Gastrocnemius medialis (tissue), 4 donors: Measurements from ENCODE around the gene FCRL3.

ENCODE experiments used
- CTCF ChIP-seq, 5 experiments: fragments of 450-650 bp in 3 of 5; fragments of 200-600 bp in 2 of 5; sonication (generic) in 2 of 5; IDR thresholded peaks in 4 of 5; conservative IDR thresholded peaks in 1 of 5; 1 replicate in 4 of 5; 2 replicates in 1 of 5; pipeline ENCODE4 v1.5.1; 2016 to 2019; ENCODE audit warnings: antibody characterized with exemption in 5 of 5, mild to moderate bottlenecking in 3 of 5, moderate library complexity in 3 of 5
- POLR2A ChIP-seq, 2 donors: fragments of 450-650 bp; IDR thresholded peaks; one replicate each; pipeline ENCODE4 v1.6.1; 2017; ENCODE audit warnings: antibody characterized with exemption in 2 of 2, mild to moderate bottlenecking in 2 of 2, moderate library complexity in 2 of 2

GRCh38 chr1:157696966-157697628 is 3.5 kb downstream of the FCRL3 start:
- no peak for TF ChIP-seq CTCF (IDR thresholded peaks at IDR 0.05 in 4 of 5, conservative IDR thresholded peaks at IDR 0.05 in 1 of 5)
- TF ChIP-seq POLR2A (IDR thresholded peaks at IDR 0.05) = no peak
